Small intestine (tissue), 7 donors: ENCODE results near the gene AURKAIP1. TPM values are rescaled to one million over a fixed set of nuclear protein-coding genes. Genes with fewer than 3 reads are reported as not detected.

ENCODE experiments used
- DNase-seq, 2 donors: peaks; one replicate each; pipeline versions ENCODE4 v3.0.0 to v3.0.0-alpha.2; 2013
- FAIRE-seq: peaks from 2 replicates; lab custom pipeline; 2012; peaks lifted over from hg19 to GRCh38; lab: Jason Lieb, UNC
- H3K27ac ChIP-seq, 3 donors: one replicate each; pipeline ENCODE4 v1.5.1; 2013; ENCODE audit warnings: low read length in 2 of 3, mild to moderate bottlenecking in 2 of 3, control low read depth in 1 of 3, inconsistent platforms in 1 of 3, low read depth in 1 of 3, moderate library complexity in 1 of 3
- H3K27me3 ChIP-seq, 3 donors: one replicate each; pipeline ENCODE4 v1.6.1; 2013; ENCODE audit warnings: low read length in 3 of 3, inconsistent platforms in 1 of 3; ENCODE audit not compliant: control insufficient read depth in 3 of 3, insufficient read depth in 3 of 3
- H3K36me3 ChIP-seq, 3 donors: one replicate each; pipeline ENCODE4 v1.6.1; 2013; ENCODE audit warnings: low read length in 3 of 3, inconsistent platforms in 1 of 3, low read depth in 1 of 3, mild to moderate bottlenecking in 1 of 3, moderate library complexity in 1 of 3; ENCODE audit not compliant: control insufficient read depth in 3 of 3, insufficient read depth in 2 of 3
- H3K4me1 ChIP-seq, 3 donors: one replicate each; pipeline ENCODE4 v1.6.1; 2013; ENCODE audit warnings: low read length in 2 of 3, inconsistent platforms in 1 of 3, low read depth in 1 of 3, mild to moderate bottlenecking in 1 of 3, moderate library complexity in 1 of 3; ENCODE audit not compliant: control insufficient read depth in 3 of 3, insufficient read depth in 2 of 3
- H3K4me3 ChIP-seq, 3 donors: one replicate each; pipeline ENCODE4 v1.5.1; 2013; ENCODE audit warnings: low read length in 3 of 3, control low read depth in 1 of 3, inconsistent platforms in 1 of 3, low read depth in 1 of 3, mild to moderate bottlenecking in 1 of 3, moderate library complexity in 1 of 3
- H3K9me3 ChIP-seq, 2 donors: one replicate each; pipeline ENCODE4 v1.6.1; 2013; ENCODE audit warnings: low read depth in 1 of 2, low read length in 1 of 2; ENCODE audit not compliant: control insufficient read depth in 2 of 2, insufficient read depth in 1 of 2
- WGBS, 3 donors: extraction: QIAGEN DNeasy Blood & Tissue Kit; methylation state at CpG; one replicate each; pipeline ENCODE4 v1.1.7; 2013; 5-methylcytosine and 5-hydroxymethylcytosine counted together
- polyA plus RNA-seq, 4 donors: library from polyadenylated mRNA; stranded (reverse) in 3 of 4; unstranded in 1 of 4; fragments of 200-250 nt in 3 of 4; fragments of 120-200 nt in 1 of 4; gene quantifications; one replicate each; pipeline versions ENCODE4 v1.2.1 to v1.2.3, GENCODE V29; 2013
- donor health status: healthy with polysubstance abuse.
- donor health status: control.
- donor health status: control.
- donor health status: Bipolar disorder and iron deficiency.
- donor health status: healthy.

The AURKAIP1 gene
- polyA plus RNA-seq, 4 donors = 88.1 to 382 (median 297) TPM

DNA sequence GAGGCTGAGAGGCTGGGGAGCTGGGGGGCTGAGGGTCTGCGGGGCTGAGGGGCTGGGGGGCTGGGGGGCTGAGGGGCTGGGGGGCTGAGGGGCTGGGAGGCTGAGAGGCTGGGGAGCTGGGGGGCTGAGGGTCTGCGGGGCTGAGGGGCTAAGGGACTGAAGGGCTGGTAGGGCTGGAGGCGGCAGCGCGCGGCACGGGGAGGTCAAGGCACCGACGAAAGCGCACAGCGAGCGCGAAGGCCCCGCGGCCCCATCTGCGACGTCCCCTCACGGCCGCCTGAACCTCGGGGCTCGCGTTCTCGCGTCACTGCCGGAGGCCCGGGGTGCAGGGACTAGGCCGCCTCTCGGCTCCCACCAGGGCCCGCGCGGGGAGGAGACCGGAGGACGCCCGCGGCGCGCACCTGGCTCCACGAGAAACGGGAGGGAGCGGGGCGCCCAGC lies 50.9 kb downstream of the AURKAIP1 start:
- WGBS, 3 donors = 1 to 2% (median 1%) methylated on average over 13 to 41 of the region's 41 CpGs
- Histone ChIP-seq H3K4me1 (peaks cover 0 to 20% (median 6%) of the 10 kb centered on the region in 3 donors), H3K36me3 (peaks cover 3 to 75% (median 4%) of the 10 kb centered on the region in 3 donors), H3K9me3 (no peaks in the 10 kb centered on the region), H3K27ac (peak overlapping the region in 2 of 3 donors; percentile 46 to 72), H3K27me3 (no peaks in the 10 kb centered on the region), H3K4me3 (peak overlapping the region; percentile 61 to 84 (median 78))
- FAIRE-seq = no peak
- DNase-seq = no peak

Other genes with a start within 250 kb of the AURKAIP1 start
- under 1 TPM in 2 of 4 donors, not detected in 2; 0.21 to 0.36 TPM for gene TTLL10, start 201.3 kb downstream of the AURKAIP1 start, polyA plus RNA-seq
- 1 to 10 TPM in 2 of 4 donors, under 1 TPM in 1, not detected in 1; 0.47 to 5.9 (median 1.8) TPM for gene TNFRSF18, start 168.6 kb downstream of the AURKAIP1 start, polyA plus RNA-seq
- gene TNFRSF4, start 161.1 kb downstream of the AURKAIP1 start, polyA plus RNA-seq = 1 to 10 TPM in 3 of 4 donors, not detected in 1; 1.2 to 3.5 (median 3.1) TPM
- 100 to 1,000 TPM in 3 of 4 donors, 10 to 100 TPM in 1; 91.2 to 190 (median 151) TPM for gene SDF4, start 143.2 kb downstream of the AURKAIP1 start, polyA plus RNA-seq
- gene B3GALT6, start 143.0 kb downstream of the AURKAIP1 start, polyA plus RNA-seq = 10 to 100 TPM in 2 of 4 donors, 1 to 10 TPM in 2; 2.7 to 13.7 (median 6.8) TPM
- gene C1QTNF12, start 128.5 kb downstream of the AURKAIP1 start, polyA plus RNA-seq = 100 to 1,000 TPM in 2 of 4 donors, 10 to 100 TPM in 2; 10.6 to 203 (median 98.5) TPM
- 10 to 100 TPM; 45.9 to 67.0 (median 60.7) TPM for gene UBE2J2, start 101.4 kb downstream of the AURKAIP1 start, polyA plus RNA-seq
- gene SCNN1D, start 94.8 kb downstream of the AURKAIP1 start, polyA plus RNA-seq = 10 to 100 TPM in 2 of 4 donors, 1 to 10 TPM in 2; 5.2 to 37.1 (median 17.2) TPM
- gene ACAP3, start 67.3 kb downstream of the AURKAIP1 start, polyA plus RNA-seq = 10 to 100 TPM; 28.6 to 71.1 (median 50.6) TPM
- 10 to 100 TPM; 15.0 to 22.7 (median 18.4) TPM for gene PUSL1, start 66.6 kb downstream of the AURKAIP1 start, polyA plus RNA-seq
- gene INTS11, start 50.5 kb downstream of the AURKAIP1 start, polyA plus RNA-seq = 100 to 1,000 TPM in 3 of 4 donors, 10 to 100 TPM in 1; 94.9 to 331 (median 186) TPM
- 10 to 100 TPM; 18.5 to 71.3 (median 45.1) TPM for gene CPTP, start 50.4 kb downstream of the AURKAIP1 start, polyA plus RNA-seq
- under 1 TPM; 0.33 to 0.99 (median 0.63) TPM for gene TAS1R3, start 43.9 kb downstream of the AURKAIP1 start, polyA plus RNA-seq
- 10 to 100 TPM; 46.7 to 88.8 (median 61.3) TPM for gene DVL1, start 25.8 kb downstream of the AURKAIP1 start, polyA plus RNA-seq
- gene MXRA8, start 16.7 kb downstream of the AURKAIP1 start, polyA plus RNA-seq = 100 to 1,000 TPM in 1 of 4 donors, 10 to 100 TPM in 1, 1 to 10 TPM in 2; 2.7 to 538 (median 14.7) TPM
- 100 to 1,000 TPM in 3 of 4 donors, 10 to 100 TPM in 1; 71.9 to 224 (median 198) TPM for gene CCNL2, start 24.1 kb upstream of the AURKAIP1 start, polyA plus RNA-seq
- gene MRPL20, start 32.1 kb upstream of the AURKAIP1 start, polyA plus RNA-seq = 100 to 1,000 TPM; 135 to 221 (median 167) TPM
- 1 to 10 TPM; 1.1 to 1.7 (median 1.5) TPM for gene ANKRD65, start 46.1 kb upstream of the AURKAIP1 start, polyA plus RNA-seq
- 100 to 1,000 TPM in 1 of 4 donors, 10 to 100 TPM in 1, 1 to 10 TPM in 1, under 1 TPM in 1; 0.67 to 122 (median 6.9) TPM for gene VWA1, start 60.5 kb upstream of the AURKAIP1 start, polyA plus RNA-seq
- 1 to 10 TPM in 1 of 4 donors, under 1 TPM in 2, not detected in 1; 0.27 to 1.5 (median 0.66) TPM for gene ATAD3C, start 74.5 kb upstream of the AURKAIP1 start, polyA plus RNA-seq
- gene ATAD3B, start 96.6 kb upstream of the AURKAIP1 start, polyA plus RNA-seq = 10 to 100 TPM; 17.4 to 34.5 (median 19.4) TPM
- 10 to 100 TPM; 16.8 to 42.1 (median 25.0) TPM for gene ATAD3A, start 137.0 kb upstream of the AURKAIP1 start, polyA plus RNA-seq
- gene TMEM240, start 165.4 kb upstream of the AURKAIP1 start, polyA plus RNA-seq = 1 to 10 TPM in 3 of 4 donors, not detected in 1; 1.6 to 3.7 (median 1.6) TPM
- gene SSU72, start 199.7 kb upstream of the AURKAIP1 start, polyA plus RNA-seq = 100 to 1,000 TPM in 3 of 4 donors, 10 to 100 TPM in 1; 83.9 to 140 (median 124) TPM
- 1 to 10 TPM in 2 of 4 donors, under 1 TPM in 2; 0.54 to 2.9 (median 1.5) TPM for gene FNDC10, start 224.9 kb upstream of the AURKAIP1 start, polyA plus RNA-seq
- 100 to 1,000 TPM in 2 of 4 donors, 10 to 100 TPM in 2; 44.7 to 213 (median 116) TPM for gene MIB2, start 240.3 kb upstream of the AURKAIP1 start, polyA plus RNA-seq